ENCODE data around the gene FILIP1. TPM values are rescaled to one million over a fixed set of nuclear protein-coding genes. Genes with fewer than 3 reads are reported as not detected.

The FILIP1 gene
- polyA plus RNA-seq, 3 donors, result not detected

- H3K27ac ChIP-seq (ENCODE audit: low read depth in 1 of 2, low read length in 2 of 2), result no peak overlapping the region
- H3K27me3 ChIP-seq (ENCODE audit: control insufficient read depth in 2 of 2, insufficient read depth in 2 of 2, low read length in 2 of 2), result no peaks in the 10 kb centered on the region
- H3K4me3 Mint-ChIP-seq, result no peak overlapping the region
- no peaks in the 10 kb centered on the region for H3K36me3 Mint-ChIP-seq
- WGBS (ENCODE audit: insufficient coverage), result 80% methylated on average over 1 of the region's 2 CpGs
- no peak overlapping the region for H3K9ac ChIP-seq (ENCODE audit: insufficient read depth, low read length, poor library complexity, severe bottlenecking)
- no peak overlapping the region for H2AFZ ChIP-seq (ENCODE audit: insufficient read depth, low read depth, low read length, poor library complexity, severe bottlenecking)
- no peaks in the 10 kb centered on the region for H3K9me3 ChIP-seq (replicated peaks in 1 of 2; ENCODE audit: control insufficient read depth in 1 of 2, insufficient read depth in 1 of 2, low read length in 2 of 2)
- H3K4me1 ChIP-seq (ENCODE audit: control insufficient read depth in 1 of 2, insufficient read depth in 2 of 2, low read length in 2 of 2), result no peaks in the 10 kb centered on the region
- H3K4me2 ChIP-seq (replicated peaks; ENCODE audit: extremely low read depth, low read length, poor library complexity, severe bottlenecking), result no peak overlapping the region
- H3K27me3 Mint-ChIP-seq (ENCODE audit: low read depth in 3 of 3), result peaks cover 0 to 2% (median 0%) of the 10 kb centered on the region in 3 donors
- H4K20me1 ChIP-seq (ENCODE audit: insufficient read depth, low read length), result no peaks in the 10 kb centered on the region
- no peak for DNase-seq
- no peaks in the 10 kb centered on the region for H3K79me2 ChIP-seq (ENCODE audit: insufficient read depth, low read length)
- intact Hi-C loops (cut with micrococcal nuclease), result no loop called here
- peaks cover 0 to 3% (median 0%) of the 10 kb centered on the region in 7 donors for H3K9me3 Mint-ChIP-seq
- H3K36me3 ChIP-seq (replicated peaks in 1 of 2; ENCODE audit: control insufficient read depth in 1 of 2, insufficient read depth in 2 of 2, low read length in 2 of 2), result no peaks in the 10 kb centered on the region
- TF ChIP-seq CTCF (IDR thresholded peaks at IDR 0.05), result no peak
- H3K4me1 Mint-ChIP-seq, result no peaks in the 10 kb centered on the region
- no peak overlapping the region for H3K27ac Mint-ChIP-seq
- H3K4me3 ChIP-seq (replicated peaks in 1 of 3; ENCODE audit: low read depth in 2 of 3, low read length in 3 of 3), result no peak overlapping the region
Observed at GRCh38 chr6:75381877-75382633, 111.5 kb downstream of the FILIP1 start.

GRCh38 chr6:75379536-75379935 is 114.1 kb downstream of the FILIP1 start:
- H3K27ac Mint-ChIP-seq, result no peak overlapping the region

More at GRCh38 chr6:75379536-75379935, 114.1 kb downstream of the FILIP1 start:
- Histone ChIP-seq H3K4me3 (replicated peaks in 1 of 3; ENCODE audit: low read depth in 2 of 3, low read length in 3 of 3) (no peak overlapping the region), H3K27ac (ENCODE audit: low read depth in 1 of 2, low read length in 2 of 2) (no peak overlapping the region), H4K20me1 (ENCODE audit: insufficient read depth, low read length) (no peaks in the 10 kb centered on the region), H3K4me2 (replicated peaks; ENCODE audit: extremely low read depth, low read length, poor library complexity, severe bottlenecking) (no peak overlapping the region), H3K9me3 (replicated peaks in 1 of 2; ENCODE audit: control insufficient read depth in 1 of 2, insufficient read depth in 1 of 2, low read length in 2 of 2) (no peaks in the 10 kb centered on the region), H3K79me2 (ENCODE audit: insufficient read depth, low read length) (no peaks in the 10 kb centered on the region), H3K9ac (ENCODE audit: insufficient read depth, low read length, poor library complexity, severe bottlenecking) (no peak overlapping the region), H2AFZ (ENCODE audit: insufficient read depth, low read depth, low read length, poor library complexity, severe bottlenecking) (no peak overlapping the region), H3K4me1 (ENCODE audit: control insufficient read depth in 1 of 2, insufficient read depth in 2 of 2, low read length in 2 of 2) (no peaks in the 10 kb centered on the region), H3K36me3 (replicated peaks in 1 of 2; ENCODE audit: control insufficient read depth in 1 of 2, insufficient read depth in 2 of 2, low read length in 2 of 2) (no peaks in the 10 kb centered on the region), H3K27me3 (ENCODE audit: control insufficient read depth in 2 of 2, insufficient read depth in 2 of 2, low read length in 2 of 2) (no peaks in the 10 kb centered on the region)
- no peak overlapping the region for H3K4me3 Mint-ChIP-seq
- DNase-seq, result no peak
- TF ChIP-seq CTCF (IDR thresholded peaks at IDR 0.05), result no peak
- H3K4me1 Mint-ChIP-seq, result no peaks in the 10 kb centered on the region
- peaks cover 0 to 2% (median 0%) of the 10 kb centered on the region in 7 donors for H3K9me3 Mint-ChIP-seq
- WGBS (ENCODE audit: insufficient coverage), result 100% methylated on average over 1 of the region's 4 CpGs
- intact Hi-C loops (cut with micrococcal nuclease), result no loop called here
- peaks cover 0 to 5% (median 3%) of the 10 kb centered on the region in 3 donors for H3K27me3 Mint-ChIP-seq (ENCODE audit: low read depth in 3 of 3)
- no peaks in the 10 kb centered on the region for H3K36me3 Mint-ChIP-seq
